NCI-H1436 treated with DMSO at 0.1 percent for 48 hours (cell line): ENCODE data around the gene EPB41.
"Not testable (repeated sequence)": the region's sequence is repeated elsewhere in the genome, so short reads cannot be mapped to it uniquely, and the experiment has no call there.

Experiments
- DNase-seq: peaks from one replicate; lab custom pipeline; 2025; lab: John Stamatoyannopoulos, UW

The EPB41 gene

DNA sequence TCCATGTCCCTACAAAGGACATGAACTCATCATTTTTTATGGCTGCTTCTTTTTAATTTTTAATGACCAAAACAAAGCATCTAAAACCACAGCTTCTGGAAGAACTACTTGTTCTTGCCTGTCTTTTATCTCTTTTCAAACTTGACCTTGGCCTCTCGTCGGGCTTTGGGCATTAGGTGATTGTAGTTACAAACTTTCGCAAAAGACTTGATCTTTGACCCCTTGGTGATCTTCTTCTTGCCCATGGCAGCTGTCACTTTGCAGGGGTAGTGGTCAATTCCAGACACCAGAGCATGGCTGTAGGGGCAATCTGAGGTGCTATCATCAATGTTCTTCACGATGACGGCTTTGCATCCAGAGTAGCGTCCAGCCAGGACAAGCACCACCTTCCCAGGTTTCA is 67.8 kb downstream of the EPB41 start:
- DNase-seq: no peak

DNA sequence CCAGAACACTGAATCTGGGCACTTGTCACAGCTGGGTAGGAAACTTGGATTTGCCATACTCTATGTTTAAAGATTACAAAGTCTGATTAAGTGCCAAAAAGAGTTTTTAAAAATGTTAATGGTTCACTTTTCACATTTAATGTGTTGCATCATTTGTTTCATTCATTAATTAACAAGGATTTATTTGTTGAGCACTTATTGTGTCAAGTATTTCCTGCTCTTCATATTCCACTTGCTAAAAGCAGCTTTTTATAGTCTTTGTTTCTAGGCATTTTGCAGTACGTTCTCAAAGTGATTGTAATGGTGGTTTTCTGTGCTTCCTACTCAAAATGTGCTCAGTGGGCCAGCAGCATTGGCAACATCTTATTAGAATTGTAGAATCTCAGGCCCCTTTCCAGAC is 68.7 kb downstream of the EPB41 start:
- DNase-seq: no peak

DNA sequence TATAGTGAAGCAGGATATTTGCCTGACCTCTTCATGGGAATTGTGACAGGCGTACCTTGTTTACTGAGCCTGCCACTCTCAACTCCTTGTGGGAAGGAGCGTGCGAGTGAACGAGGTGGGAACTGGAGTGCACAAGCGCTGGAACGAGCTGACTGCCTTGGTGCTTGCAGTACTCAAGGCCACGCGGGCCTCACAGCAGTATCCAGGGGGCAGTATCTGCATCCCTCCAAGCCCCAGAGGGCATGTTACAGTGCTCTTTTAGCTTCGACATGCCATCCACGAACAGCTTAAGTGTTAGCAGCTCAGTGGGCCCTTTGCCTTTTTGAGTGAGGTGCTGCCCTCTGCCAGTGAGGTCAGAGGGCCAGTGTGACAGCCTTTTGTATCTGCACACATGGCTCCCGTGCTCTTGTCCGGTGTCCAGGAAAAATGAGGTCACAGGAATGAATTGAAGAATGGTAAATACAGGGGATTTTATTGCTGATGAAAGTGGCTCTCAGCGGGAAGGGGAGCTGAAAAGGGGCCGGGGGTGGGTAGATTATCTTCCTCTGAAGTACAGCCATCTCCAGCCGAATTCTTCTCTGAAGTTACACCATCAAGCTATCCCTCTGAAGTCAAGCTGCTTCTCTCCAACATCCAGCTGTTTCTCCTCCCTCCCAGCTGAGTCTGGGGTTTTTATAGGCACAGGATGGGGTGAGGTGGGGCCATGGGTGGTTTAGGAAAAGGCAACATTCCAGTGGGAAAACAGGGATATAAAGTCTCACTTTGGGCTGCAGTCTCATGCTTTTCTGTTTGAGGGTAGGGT is 69.3 kb downstream of the EPB41 start:
- no peak for DNase-seq

- no peak for DNase-seq
Measured at GRCh38 chr1:28984311-28984684, 69.9 kb downstream of the EPB41 start.

DNA sequence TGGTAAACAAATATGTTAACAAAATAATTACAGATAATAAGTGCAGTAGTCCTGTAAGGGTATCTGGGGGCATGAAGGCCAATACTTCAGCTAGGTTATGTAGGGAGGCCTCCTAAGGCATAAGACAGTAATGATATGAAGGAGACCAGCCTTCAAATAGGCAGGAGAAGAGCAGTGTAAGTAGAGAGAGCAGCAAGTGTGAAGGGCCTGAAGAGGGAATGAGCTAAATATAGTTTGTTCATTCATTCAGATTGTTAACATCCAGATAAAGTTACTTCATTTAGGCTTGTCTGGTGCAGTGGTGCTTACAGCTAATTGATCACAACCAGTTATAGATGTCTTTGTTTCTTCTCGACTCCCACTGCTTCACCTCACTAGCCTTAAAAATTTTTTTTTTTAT is 71.1 kb downstream of the EPB41 start:
- DNase-seq: no peak

- DNase-seq: no peak
Measured at GRCh38 chr1:28986306-28986910, 72.0 kb downstream of the EPB41 start.

DNA sequence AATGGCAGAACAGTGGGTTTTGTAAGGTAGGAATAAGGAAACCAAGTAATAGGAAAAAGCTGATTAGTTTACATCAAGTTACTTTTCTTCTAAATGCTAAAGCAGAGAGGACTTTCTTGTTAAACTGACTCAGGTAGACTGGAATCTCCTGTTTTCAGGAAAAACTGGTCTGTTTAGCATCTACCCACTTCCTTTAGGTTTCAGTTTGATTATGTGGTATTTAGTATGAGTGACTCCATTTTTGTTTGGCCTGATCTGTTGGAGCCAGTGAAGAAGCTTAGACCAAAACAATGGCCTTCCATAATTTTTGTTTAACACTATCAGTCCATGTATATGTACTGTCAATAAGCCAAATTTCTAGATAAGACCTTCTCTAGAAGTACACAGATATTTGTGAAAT is 88.4 kb downstream of the EPB41 start:
- no peak for DNase-seq

DNA sequence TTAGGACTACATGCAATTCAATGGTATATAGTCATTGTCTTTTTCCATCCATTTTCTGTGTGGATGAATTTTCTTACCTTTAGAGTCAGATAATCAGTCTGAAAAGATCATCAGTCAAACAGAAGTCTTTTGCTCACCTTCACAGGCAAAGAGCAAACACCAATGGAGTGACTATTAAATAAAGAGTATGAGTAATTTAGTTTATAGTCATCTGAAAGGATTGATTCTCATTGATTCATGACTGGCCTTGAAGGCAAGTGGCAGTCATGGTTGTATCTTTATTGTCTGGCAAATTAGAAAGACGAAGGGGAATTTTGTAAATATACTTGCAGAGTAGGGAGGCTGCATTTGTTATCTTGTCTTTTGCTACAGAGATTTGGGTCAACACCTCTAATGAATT is 89.9 kb downstream of the EPB41 start:
- DNase-seq: no peak

- no peak for DNase-seq
Measured at GRCh38 chr1:29004798-29005197, 90.4 kb downstream of the EPB41 start.

DNA sequence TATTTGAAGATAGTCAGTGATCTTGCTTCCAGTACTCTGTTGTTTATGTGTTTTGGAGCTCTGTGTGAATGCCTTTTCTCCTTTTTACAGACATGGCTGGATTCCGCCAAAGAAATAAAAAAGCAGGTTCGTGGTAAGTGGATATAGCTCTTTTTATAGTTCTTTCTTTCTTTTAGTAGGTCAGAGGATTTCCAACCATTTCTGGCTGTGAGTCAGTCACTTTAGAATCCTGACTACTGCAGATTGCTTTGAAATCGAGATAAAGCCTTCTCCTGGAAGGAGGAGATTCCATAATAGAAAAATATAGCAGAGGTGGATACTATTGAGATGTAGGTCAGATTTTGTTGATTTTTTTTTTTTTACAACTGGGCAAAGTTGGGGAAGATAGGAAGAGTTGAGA is 97.4 kb downstream of the EPB41 start:
- DNase-seq: no peak

DNA sequence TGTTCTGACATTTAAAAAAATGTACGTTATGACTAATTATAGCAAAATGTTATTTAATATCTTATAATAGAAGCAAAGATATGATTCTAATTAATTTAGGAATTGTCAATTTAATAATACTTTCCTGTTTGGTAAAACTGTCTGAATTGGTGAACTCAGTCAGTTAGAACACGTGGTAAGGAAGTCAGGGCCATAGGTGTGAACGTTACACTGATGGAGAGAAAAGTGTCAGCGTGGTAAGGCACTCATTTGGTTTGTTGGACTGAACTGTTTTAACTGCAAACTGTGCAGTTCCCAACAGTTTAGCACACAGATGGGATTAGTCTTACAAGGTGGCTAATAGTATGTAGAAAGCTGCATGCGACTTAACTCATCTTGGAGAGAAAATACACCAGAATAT is 102.9 kb downstream of the EPB41 start:
- no peak for DNase-seq

DNA sequence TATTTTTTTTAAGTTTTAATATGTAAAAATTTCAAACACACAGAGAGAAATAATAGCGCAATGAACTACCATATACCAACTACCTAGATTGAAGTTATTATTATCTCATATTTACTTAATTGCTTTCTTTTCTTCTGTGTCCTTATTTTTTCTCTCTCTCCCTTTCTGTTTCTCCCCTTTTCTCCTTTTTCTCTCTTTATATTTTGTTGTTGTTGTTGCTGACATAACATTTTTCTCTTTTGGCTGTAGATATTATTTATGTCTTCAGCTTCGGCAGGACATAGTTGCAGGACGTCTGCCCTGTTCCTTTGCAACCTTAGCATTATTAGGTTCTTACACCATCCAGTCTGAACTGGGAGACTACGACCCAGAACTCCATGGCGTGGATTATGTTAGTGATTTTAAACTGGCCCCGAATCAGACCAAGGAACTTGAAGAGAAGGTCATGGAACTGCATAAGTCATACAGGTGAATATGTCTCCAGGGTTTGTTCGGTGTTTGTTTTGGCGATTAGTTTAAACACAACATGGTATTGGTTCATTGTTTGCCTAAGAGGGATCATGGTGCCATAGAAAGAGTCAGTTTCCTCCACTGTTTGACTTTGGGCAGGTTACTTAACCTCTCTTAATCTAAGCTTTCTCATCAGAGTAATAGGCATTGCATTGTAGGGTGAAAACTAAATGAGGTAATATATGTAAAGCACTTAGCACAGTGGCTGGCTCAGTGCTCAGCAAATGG is 103.8 kb downstream of the EPB41 start:
- no peak for DNase-seq

DNA sequence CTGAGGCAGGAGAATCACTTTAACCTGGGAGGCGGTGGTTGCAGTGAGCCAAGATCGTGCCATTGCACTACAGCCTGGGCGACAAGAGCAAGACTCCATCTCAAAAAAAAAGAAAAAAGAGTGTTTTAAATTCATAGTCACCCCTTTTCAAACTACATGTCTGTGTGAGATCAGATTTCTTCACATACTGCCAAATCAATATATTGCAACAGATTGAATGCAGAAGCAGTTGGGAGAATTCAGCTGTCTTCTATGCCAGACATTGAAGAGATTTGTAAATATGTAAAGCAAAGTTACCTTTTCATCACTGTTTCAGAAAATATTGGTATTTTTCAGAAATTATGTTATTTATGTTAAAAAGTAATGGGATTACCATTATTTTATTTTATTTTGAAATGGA is 108.3 kb downstream of the EPB41 start:
- DNase-seq: no peak

- DNase-seq: no peak
Measured at GRCh38 chr1:29029667-29030066, 115.3 kb downstream of the EPB41 start.

GRCh38 chr1:29032841-29033240 is 118.5 kb downstream of the EPB41 start:
- no peak for DNase-seq

DNA sequence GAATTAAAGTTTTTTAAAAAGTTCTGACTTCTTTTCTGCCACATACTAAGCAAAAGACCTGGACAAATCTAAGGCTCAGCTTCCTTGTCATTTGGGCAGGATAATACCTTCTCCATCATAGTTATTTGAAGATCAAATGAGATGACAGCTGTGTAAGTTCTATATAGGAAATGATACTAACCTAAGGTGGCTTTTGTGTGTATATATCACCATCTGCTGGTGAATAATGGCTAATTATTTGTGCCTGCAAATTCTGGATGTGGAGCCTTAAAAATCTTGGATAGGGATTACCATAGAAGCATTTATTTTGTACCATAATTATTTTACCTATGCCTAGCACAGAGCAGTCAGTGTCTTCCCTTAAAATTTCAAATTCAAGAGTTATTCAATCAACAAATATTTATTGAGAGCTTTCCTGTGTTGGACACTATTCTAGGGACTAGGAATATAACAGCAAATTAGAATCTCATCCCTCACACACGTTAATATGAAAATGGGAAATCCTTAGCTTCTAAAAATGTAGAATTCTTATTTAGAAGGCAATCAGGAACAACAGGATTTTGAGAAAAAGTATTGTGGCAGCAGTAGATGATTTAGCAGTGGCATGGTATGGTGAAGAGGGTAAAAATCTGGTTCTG is 119.6 kb downstream of the EPB41 start:
- no peak for DNase-seq

DNA sequence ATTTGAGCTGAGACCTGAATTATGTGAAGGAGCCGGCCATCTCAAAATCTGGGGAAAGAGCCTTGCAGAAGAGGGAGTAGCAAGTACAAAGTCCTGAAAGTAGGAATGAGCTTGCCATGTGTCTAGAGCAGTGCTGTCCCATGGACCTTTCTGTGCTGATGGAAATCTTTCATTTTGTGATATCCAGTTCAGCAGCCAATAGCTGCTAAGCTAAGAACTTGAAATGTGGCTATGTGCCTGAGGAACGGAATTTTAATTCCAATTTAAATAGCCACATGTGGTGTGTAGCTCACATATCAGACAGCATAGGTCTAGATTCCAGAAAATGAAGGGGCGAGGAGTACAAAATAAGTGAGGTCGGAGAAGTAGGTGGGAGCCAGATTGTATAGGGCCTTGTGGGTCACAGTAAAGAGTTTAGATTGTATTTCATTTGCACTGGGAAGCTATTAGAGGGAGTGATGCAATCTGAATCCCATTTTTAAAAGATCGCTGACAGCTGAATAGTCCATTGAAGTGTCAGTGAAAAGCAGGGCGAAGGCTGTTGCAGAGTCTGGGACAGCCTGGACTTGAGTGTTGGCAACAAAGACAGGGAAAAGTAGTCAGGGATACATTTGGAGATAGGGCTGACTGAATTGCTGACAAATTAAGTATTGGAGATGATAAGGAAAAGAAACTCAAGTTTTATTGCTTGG is 129.1 kb downstream of the EPB41 start:
- DNase-seq: no peak

GRCh38 chr1:29044010-29044409 is 129.6 kb downstream of the EPB41 start:
- DNase-seq: no peak

DNA sequence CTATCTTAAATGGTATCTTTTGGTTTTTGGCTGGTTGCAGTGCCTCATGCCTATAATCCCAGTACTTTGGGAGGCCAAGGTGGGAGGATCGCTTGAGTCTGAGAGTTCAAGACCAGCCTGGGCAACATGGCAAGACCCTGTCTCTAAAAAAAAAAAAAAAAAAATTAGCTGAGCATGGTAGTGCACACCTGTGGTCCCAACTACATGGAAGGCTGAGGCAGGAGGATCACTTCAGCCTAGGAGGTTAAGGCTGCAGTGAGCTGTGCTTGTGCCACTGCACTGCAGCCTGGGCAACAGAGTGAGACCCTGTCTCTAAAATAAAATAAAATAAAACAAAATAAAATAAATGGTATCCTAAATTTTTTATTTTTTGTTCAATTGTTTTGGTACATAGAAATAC is 131.3 kb downstream of the EPB41 start:
- DNase-seq: not testable (repeated sequence)

- no peak for DNase-seq
Measured at GRCh38 chr1:29047142-29047541, 132.8 kb downstream of the EPB41 start.

DNA sequence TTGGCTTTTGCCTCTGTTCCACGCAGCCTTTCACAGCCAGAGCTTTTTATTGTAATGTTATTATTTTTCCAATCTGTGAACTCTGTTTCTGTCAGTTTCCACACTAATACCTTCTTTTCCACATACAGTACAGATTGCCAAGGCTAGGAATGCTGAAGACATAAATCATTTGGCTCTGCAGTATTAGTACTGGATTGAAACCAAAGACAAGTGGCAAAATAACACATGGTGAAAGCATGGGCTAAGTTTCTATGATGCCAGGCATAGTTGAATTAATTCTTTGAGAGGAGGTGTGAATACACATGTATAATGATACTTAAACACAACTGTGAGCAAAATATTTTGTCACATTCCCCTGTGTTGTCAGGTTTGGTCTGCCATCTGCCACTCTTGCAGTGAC is 135.8 kb downstream of the EPB41 start:
- DNase-seq: no peak

DNA sequence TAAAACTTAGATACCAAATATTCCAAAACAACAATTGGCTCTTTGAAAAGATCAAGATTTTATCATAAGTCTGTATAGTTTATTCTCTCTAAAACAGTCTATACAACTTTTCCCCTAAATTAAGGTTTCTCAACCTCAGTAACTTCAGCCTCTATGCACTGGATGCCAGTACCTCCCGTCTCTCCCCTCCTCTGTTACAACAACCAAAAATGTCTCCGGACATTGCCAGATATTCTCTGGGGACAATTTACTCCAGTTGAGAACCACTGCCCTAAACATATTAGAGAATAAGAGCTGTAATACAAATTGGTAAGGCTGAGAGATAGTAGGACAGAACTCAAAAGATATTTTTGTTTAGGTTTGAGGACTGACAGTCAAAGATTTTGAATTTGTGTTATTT is 137.7 kb downstream of the EPB41 start:
- DNase-seq: no peak
